Neural crest cell (in vitro differentiated cells): ENCODE results near the gene KIAA1614. TPM values are rescaled to one million over a fixed set of nuclear protein-coding genes. Genes with fewer than 3 reads are reported as not detected.
A peak's percentile ranks its signal among the peaks of the same experiment; 100 is the strongest.

ENCODE experiments used
- DNase-seq: peaks from one replicate; pipeline ENCODE4 v3.0.0; 2021; ENCODE audit warnings: low read depth, mixed read lengths, low spot score
- H3K27ac Mint-ChIP-seq: one replicate; pipeline ENCODE4 v1.8.0; 2021; ENCODE audit warnings: mild to moderate bottlenecking, mixed read lengths; ENCODE audit not compliant: unreplicated experiment
- H3K27me3 Mint-ChIP-seq: 2 replicates; pipeline ENCODE4 v1.8.0; 2021; ENCODE audit warnings: low read depth, mild to moderate bottlenecking, mixed read lengths
- H3K36me3 Mint-ChIP-seq: 2 replicates; pipeline ENCODE4 v1.8.0; 2021; ENCODE audit warnings: low read depth, mild to moderate bottlenecking, mixed read lengths
- H3K4me1 Mint-ChIP-seq: 2 replicates; pipeline ENCODE4 v1.8.0; 2021; ENCODE audit warnings: mixed read lengths
- H3K4me3 Mint-ChIP-seq: one replicate; pipeline ENCODE4 v1.8.0; 2021; ENCODE audit warnings: mild to moderate bottlenecking, mixed read lengths
- H3K9me3 Mint-ChIP-seq: 2 replicates; pipeline ENCODE4 v1.8.0; 2021; ENCODE audit warnings: mixed read lengths
- CTCF ChIP-seq: fragments of 200-600 bp; sonication (generic); conservative IDR thresholded peaks from 2 replicates; pipeline ENCODE4 v1.5.0; 2021; ENCODE audit warnings: antibody characterized with exemption, mild to moderate bottlenecking
- total RNA-seq: library from RNA; stranded (reverse); gene quantifications from 2 replicates; pipeline ENCODE4 v1.2.1, GENCODE V29; 2021

The KIAA1614 gene
- total RNA-seq, 1 donor from 2014 or later: 2.1 TPM

- Mint-ChIP-seq H3K36me3 (peaks cover 35% of the 10 kb centered on the region), H3K27ac (no peak overlapping the region), H3K27me3 (no peaks in the 10 kb centered on the region), H3K9me3 (no peaks in the 10 kb centered on the region), H3K4me3 (no peak overlapping the region), H3K4me1 (peaks cover 39% of the 10 kb centered on the region)
- no peak for DNase-seq
- no peak for TF ChIP-seq CTCF
Measured at GRCh38 chr1:180975551-180975950, 62.9 kb downstream of the KIAA1614 start.

- no peak for TF ChIP-seq CTCF
- no peaks in the 10 kb centered on the region for H3K27me3 Mint-ChIP-seq
- no peak overlapping the region for H3K4me3 Mint-ChIP-seq
- peaks cover 35% of the 10 kb centered on the region for H3K36me3 Mint-ChIP-seq
- DNase-seq: no peak
- no peaks in the 10 kb centered on the region for H3K9me3 Mint-ChIP-seq
- no peak overlapping the region for H3K27ac Mint-ChIP-seq
- H3K4me1 Mint-ChIP-seq: peaks cover 35% of the 10 kb centered on the region
Measured at GRCh38 chr1:180976191-180976590, 63.5 kb downstream of the KIAA1614 start.

- Mint-ChIP-seq H3K27ac (no peak overlapping the region), H3K4me1 (peaks cover 41% of the 10 kb centered on the region), H3K36me3 (peaks cover 39% of the 10 kb centered on the region), H3K4me3 (no peak overlapping the region), H3K9me3 (no peaks in the 10 kb centered on the region), H3K27me3 (no peaks in the 10 kb centered on the region)
- DNase-seq: no peak
- TF ChIP-seq CTCF: no peak
Measured at GRCh38 chr1:180976732-180977357, 64.1 kb downstream of the KIAA1614 start.

GRCh38 chr1:180981596-180982387 lies 69.1 kb downstream of the KIAA1614 start:
- no peaks in the 10 kb centered on the region for H3K9me3 Mint-ChIP-seq
- no peak overlapping the region for H3K4me3 Mint-ChIP-seq
- H3K27me3 Mint-ChIP-seq: no peaks in the 10 kb centered on the region
- H3K36me3 Mint-ChIP-seq: peaks cover 37% of the 10 kb centered on the region
- peaks cover 17% of the 10 kb centered on the region for H3K4me1 Mint-ChIP-seq
- peak overlapping the region; percentile 75 for H3K27ac Mint-ChIP-seq
- no peak for TF ChIP-seq CTCF
- no peak for DNase-seq

- H3K27ac Mint-ChIP-seq: peak overlapping the region; percentile 64
- no peaks in the 10 kb centered on the region for H3K27me3 Mint-ChIP-seq
- H3K4me3 Mint-ChIP-seq: no peak overlapping the region
- TF ChIP-seq CTCF: no peak
- peaks cover 16% of the 10 kb centered on the region for H3K4me1 Mint-ChIP-seq
- H3K9me3 Mint-ChIP-seq: no peaks in the 10 kb centered on the region
- no peak for DNase-seq
- peaks cover 43% of the 10 kb centered on the region for H3K36me3 Mint-ChIP-seq
Measured at GRCh38 chr1:180982422-180982821, 69.7 kb downstream of the KIAA1614 start.
